NCI-H146 (cell line): ENCODE data around the gene CENPP.

ENCODE experiments used
- DNase-seq: peaks from one replicate; lab custom pipeline; 2025; lab: John Stamatoyannopoulos, UW

Gene CENPP

GRCh38 chr9:92426501-92427145 is 100.9 kb downstream of the CENPP start:
- DNase-seq: peak; percentile 90

- no peak for DNase-seq
Measured at GRCh38 chr9:92429836-92430235, 104.1 kb downstream of the CENPP start.

- no peak for DNase-seq
Measured at GRCh38 chr9:92432350-92432749, 106.6 kb downstream of the CENPP start.

GRCh38 chr9:92432972-92433548 is 107.3 kb downstream of the CENPP start:
- DNase-seq: no peak

- DNase-seq: no peak
Measured at GRCh38 chr9:92435263-92435662, 109.5 kb downstream of the CENPP start.

- no peak for DNase-seq
Measured at GRCh38 chr9:92438900-92439526, 113.3 kb downstream of the CENPP start.

GRCh38 chr9:92439921-92440750 is 114.4 kb downstream of the CENPP start:
- no peak for DNase-seq

GRCh38 chr9:92440751-92441046 is 114.9 kb downstream of the CENPP start:
- no peak for DNase-seq

GRCh38 chr9:92444841-92445240 is 119.1 kb downstream of the CENPP start:
- peak; percentile 61 for DNase-seq

- no peak for DNase-seq
Measured at GRCh38 chr9:92446536-92446935, 120.8 kb downstream of the CENPP start.

GRCh38 chr9:92455217-92455616 is 129.5 kb downstream of the CENPP start:
- peak; percentile 1 for DNase-seq

GRCh38 chr9:92457576-92457975 is 131.8 kb downstream of the CENPP start:
- no peak for DNase-seq

GRCh38 chr9:92463387-92463786 is 137.6 kb downstream of the CENPP start:
- no peak for DNase-seq

GRCh38 chr9:92463984-92464383 is 138.2 kb downstream of the CENPP start:
- no peak for DNase-seq

GRCh38 chr9:92467041-92467440 is 141.3 kb downstream of the CENPP start:
- no peak for DNase-seq

- DNase-seq: no peak
Measured at GRCh38 chr9:92467511-92467910, 141.8 kb downstream of the CENPP start.

- no peak for DNase-seq
Measured at GRCh38 chr9:92468206-92468605, 142.5 kb downstream of the CENPP start.

- DNase-seq: no peak
Measured at GRCh38 chr9:92474587-92474986, 148.8 kb downstream of the CENPP start.

GRCh38 chr9:92476962-92477361 is 151.2 kb downstream of the CENPP start:
- no peak for DNase-seq

GRCh38 chr9:92478783-92479182 is 153.0 kb downstream of the CENPP start:
- no peak for DNase-seq

GRCh38 chr9:92479346-92479745 is 153.6 kb downstream of the CENPP start:
- no peak for DNase-seq

- DNase-seq: no peak
Measured at GRCh38 chr9:92480291-92480771, 154.6 kb downstream of the CENPP start.
